GM21717 (cell line): ENCODE measurements around the gene SC5D.

Experiments used
- ATAC-seq: cut with Tn5 transposase; IDR thresholded peaks from one replicate; pipeline ENCODE4 v1.9.1; 2021; ENCODE audit warnings: mild to moderate bottlenecking, moderate library complexity; ENCODE audit not compliant: unreplicated experiment

SC5D gene

DNA sequence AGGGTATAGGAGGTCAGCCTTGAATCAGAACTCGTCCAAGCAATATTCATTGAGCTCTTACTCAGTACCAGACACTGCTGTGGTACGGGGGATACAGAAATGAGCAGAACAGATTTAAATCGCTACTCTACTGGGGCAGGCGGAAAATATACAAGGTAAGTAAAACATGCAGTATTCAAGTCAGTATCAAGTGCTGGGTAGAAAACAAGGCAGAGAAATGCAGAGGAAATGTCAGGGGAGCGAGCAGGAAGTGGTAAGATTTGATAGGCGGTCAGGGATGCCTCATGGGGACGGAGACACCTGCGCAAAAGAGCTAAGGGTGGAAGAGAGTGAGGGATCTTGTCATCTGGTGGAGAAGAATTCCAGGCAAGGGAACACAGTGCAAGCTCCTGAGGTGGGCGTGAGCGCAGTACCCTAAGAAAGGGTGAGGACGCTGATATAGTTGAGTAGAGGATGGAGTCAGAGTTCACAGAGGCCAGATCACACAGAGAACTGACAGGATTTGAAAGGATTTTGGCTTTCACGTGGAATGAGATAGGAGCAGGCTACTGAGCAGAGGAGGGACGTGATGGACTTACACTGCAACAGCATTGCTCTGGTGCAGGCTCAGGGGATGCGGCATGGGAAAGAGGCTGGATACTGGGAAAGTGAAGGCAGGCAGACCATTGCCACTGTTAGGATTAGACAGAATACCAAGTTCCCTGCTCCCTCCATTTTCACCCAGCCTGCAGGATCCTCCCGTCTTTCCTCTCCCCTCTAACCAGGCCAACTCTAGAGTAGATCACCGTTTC is 35.8 kb downstream of the SC5D start:
- no peak for ATAC-seq

DNA sequence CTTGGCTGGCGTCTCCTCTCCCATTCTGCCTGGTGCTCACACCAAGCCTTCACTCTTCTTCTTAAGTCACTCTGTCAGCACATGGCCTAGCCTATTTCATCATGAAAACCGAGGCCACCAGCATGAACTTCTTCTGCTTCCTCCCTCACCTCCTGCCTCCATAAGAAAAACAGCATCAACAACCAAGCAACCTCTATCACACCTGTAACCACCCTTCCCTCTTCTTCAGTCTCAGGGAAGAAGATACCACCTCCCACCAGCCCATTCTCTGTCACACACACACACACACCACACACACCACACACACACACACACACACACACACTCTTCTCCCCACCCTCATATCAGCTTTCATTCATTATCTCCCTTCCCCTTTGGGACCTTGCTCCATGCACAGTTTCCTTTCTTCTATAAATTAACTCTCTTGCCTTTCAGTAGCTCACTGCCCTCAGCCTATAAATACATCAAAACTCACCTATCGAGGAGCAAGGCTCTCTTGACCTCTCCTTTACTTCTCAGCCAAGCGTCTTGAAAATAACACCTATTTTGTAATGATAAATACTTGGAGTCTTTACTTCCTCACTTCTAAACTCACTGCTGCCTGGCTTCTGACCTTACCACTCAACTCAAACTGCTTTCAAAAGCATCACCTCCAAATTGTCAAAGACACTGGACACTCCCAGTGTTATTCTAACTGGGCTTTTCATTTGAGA is 36.6 kb downstream of the SC5D start:
- ATAC-seq: no peak

DNA sequence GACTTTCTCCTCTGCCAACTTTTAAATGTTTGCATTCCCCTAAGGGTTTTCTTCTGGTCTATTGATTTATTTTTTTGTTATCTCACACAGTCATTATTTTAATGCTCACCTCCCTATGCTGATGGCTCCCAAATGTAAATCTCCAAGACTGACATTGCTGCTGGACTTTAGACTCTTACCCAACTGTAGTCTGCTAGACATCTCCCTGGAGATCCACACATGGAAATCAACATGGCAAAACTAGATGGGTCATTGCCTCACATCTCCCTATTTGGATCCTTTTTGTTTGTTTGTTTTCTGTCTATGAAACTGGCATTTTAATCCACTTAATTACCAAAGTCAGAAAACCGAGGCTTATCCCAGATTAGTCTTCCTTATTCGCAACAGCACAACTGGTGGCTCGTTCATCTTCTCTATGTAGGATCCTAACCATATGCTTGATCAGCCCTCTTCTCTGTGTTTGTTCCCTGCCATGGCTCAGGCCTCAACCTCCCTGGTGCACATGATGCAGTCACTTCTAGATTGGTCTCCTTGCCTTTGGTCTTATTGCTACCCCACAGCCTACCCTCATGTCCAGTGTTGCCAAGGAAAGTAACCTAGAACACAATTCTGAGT is 37.3 kb downstream of the SC5D start:
- no peak for ATAC-seq

DNA sequence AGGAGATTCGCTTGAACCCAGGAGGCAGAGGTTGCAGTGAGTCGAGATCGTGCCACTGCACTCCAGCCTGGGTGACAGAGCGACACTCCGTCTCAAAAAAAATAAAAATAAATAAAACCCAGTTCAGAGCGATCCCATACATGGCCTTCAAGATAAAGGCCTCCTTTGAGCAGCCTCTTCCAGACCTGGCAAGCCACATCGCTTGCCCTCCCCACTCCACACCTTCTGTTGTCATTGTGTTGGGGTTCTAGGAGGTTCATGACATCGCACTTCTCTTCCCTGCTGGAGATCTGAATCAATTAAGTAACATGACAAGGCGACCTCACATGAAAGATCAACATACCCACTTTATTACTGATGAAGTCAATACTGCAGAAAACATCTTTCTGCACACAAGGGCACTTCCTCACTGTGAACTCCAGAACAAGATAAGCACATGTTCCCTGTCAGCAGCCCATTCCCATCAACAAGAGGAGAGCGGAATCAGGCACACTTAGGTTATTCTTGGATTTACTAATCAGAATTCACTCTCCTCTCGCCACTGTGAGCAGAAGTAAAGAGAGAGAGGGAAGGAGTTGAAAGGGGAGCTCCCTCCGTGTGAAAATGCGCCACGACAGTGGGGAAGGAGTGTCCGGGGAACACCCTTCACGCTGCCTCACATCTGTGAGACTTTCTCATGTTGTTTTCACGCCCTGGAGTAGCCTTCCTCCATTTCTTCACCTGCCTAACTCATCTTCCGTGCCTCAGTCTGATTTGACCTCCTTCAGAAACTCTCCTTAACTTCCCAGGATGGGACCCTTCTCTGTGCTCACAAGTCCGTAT is 38.3 kb downstream of the SC5D start:
- no peak for ATAC-seq

DNA sequence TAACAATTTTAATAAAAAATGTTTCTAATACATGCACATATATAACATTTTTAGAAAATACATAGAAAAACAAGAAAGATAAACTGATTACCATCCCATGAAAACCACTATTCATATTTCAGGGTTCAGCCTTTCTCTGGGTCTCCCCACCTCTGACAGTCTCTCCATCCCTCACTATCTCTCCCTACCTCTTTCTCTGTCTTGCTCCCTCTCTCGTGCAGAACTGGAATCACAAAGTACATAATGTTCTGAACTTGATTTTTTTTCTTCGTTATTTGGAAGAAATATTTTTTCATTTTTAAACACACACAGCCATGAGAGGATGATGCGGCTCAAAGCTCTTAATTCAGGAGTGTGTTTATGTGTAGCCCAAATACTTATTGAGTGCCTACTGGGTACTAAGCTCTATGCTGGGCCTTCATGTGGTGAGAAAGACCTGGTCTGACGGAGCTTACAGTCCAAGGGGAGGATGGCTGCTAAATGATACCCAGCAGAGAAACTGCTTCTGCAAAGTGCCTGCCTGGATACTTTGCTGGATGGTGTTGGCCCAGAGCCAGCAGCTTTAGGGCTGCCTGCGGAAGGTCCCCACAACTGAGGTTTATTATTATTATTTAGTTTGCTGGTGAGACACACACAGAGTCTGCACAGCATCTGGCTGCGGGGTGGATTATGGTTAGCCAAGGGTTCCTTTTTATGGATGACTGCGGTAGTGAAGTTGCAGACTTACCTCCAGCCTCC is 42.6 kb downstream of the SC5D start:
- ATAC-seq: no peak

DNA sequence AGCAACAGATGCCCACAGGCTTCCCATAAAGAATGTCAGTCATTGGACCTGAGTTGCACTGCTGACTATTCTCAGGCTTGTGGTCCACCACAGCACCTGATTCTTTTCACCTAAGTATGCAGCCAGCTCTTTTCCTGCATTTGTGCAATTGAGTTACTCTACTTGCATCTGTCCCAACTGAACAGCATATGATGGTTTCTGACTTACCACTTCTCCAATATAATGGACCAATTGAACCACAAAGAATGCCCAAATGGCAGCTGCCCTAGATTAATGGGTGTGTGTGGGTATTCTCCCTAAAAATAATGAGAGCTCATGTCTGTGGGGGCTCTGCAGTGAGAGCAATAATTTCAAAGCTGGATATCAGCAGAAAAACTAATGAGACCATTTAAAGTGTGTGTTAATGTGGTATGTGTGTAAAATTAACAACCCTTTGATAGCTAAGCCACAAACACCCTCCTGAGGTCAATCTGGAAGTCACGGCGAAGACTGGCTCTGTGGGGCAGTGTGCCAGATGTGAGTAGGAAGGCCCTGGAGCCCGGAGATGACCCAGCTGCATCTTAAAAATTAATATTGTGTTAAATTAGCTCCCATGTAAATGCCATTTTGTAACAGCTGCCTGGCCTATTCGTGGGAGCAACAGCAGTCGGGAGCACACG is 43.8 kb downstream of the SC5D start:
- no peak for ATAC-seq

DNA sequence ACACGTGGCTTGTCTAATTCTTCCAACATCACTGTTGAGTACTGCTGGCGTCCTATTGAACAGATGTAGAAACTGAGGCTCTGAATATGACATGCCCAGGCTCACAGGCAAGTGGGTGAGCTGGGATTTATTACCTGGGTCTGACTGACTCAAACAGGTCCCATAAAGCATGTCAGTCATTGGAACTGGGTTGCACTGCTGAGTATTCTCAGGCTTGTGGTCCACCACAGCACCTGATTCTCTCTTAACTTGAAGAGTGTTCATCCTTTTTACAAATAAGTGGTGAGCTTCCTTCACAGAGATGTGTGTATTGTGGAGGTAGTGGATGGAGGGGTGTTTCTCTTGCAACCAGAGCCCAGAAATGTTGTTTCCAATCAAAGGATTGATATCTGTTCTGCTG is 44.5 kb downstream of the SC5D start:
- no peak for ATAC-seq

DNA sequence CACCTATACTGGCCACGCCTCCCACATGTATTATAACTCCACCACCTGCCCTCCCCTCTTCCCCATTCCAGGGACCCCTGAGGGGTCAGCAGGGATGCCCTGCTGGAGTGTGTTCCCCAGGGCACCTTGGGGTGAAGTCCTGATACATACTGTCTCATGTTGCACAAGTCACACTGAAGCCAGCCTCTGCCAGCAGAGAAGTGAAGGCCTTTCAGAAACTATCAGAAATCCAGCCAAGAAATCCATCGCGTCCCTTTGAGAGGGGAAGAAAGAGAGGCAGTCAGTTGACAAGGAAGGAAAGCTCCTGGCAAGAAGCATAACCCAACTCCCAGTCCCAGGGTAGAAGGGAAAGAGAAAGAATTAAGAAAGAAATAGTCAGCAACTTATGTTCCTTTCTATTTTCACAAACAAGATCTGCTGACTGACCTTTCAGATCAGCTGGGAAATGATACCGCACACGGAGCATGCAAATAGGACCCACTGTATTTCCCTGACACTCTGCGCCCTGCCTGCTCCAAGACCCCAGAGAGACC is 45.2 kb downstream of the SC5D start:
- no peak for ATAC-seq

DNA sequence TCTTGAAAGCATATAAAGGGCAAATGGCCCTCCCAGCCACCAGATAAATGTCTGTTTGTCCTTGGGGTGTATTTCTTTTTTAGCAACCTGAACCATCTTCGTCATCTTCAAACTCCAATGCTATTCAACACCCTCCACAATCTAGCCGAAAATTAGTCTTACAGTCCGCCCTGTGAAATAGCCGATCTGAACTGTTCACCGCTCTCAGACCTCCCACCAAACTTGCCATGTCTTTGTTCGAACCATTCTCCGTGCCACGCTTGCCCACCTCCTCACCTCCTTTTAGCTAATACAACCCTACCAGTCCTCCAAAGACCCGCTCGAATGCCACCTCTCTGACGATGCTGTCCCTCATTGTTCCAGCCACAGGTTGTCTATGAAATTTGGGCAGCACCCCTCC is 46.0 kb downstream of the SC5D start:
- ATAC-seq: no peak

DNA sequence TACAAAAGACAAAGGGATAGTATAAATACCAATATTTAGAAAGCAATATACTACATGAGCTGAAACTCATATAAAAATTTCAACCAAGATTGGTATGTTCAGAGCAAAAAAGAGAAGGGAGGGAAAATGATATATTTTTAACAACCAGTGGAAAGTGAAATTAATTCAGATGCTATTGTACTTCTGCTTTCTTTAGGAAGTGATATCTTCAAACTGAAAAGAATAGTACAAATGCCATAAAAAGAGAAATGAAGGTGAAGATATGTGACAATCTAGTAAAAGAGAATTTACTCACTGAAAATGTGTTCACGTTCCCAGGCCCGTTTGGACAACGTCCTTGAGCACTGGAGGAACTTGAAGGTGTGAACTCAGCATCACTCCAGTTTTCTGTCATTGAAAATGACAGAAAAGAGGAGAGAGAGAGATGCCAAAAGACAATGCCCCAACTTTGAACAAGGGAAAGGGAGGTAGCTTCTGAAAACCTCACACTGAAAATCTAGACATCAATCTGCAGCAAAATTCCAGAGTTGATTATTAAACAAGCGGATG is 47.5 kb downstream of the SC5D start:
- no peak for ATAC-seq

DNA sequence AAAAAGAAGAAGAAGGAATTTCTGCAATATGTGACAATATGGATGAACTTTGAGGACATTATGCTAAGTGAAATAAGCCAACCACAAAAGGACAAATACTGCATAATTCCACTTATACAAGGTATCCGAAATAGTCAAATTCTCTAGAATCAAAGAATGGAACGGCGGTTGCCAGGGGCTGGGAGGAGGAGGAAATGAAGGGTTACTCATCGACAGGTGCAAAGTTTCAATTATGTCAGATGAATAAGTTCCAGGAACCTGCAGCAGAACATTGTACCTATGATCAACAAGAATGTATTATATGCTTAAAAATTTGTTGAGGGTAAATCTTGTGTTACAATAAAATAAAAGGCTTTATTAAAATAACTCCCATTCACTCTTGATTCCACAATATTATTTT is 49.0 kb downstream of the SC5D start:
- ATAC-seq: no peak

DNA sequence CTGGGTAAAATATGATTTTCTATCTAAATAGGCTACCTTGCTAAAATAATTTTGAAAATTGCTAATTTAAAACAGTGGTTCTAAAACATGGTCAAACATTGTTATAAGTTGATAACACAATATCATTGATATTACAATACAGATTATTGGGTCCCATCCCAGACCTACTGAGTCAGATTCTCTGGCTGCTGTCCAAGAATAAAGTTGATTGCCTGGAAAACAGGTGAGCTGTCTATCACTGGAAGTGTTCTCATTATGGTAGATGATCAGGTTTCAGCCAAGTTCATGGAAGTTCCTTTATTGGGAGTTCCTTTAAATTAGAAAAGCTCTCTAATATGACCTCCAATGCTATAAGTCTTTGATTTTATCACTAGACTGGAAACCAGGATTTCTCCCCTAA is 52.3 kb downstream of the SC5D start:
- ATAC-seq: no peak

DNA sequence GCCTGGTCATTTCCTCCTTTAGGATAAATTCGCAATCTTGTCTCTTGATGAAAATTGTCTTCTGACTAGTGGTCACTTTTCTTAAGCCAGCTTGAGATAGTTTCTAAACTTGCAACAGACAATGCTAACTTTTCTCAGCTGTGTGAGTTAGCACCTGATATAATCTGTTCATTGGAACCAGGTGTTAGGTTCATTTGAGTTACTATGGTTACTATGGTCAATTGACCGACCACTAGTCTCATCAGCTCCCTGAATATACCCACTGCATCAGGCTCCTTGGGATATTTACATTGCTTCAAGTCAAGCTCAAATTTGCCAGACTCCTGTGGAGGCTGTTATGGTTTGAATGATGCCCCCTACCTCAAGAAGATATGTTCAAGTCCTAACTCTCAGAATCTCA is 54.5 kb downstream of the SC5D start:
- no peak for ATAC-seq

DNA sequence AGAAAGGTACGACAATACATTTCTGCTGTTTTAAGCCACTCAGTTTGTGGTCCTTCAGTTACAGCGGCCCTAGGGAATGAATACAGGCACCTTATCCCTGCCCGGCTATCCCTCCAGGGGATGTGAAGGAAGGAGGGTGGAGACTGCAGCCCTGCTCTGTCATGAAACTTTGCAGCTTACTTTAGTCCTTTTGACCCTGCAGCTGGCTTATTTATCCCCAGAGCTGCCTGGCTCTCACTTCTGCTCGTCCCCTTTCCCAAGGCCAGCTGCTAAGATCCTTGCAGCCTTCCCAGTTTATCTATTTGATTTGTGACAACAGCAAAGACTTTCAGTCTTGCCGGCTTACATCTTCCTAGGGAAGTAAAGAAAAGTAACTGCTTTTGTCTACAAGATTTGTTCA is 55.2 kb downstream of the SC5D start:
- no peak for ATAC-seq

DNA sequence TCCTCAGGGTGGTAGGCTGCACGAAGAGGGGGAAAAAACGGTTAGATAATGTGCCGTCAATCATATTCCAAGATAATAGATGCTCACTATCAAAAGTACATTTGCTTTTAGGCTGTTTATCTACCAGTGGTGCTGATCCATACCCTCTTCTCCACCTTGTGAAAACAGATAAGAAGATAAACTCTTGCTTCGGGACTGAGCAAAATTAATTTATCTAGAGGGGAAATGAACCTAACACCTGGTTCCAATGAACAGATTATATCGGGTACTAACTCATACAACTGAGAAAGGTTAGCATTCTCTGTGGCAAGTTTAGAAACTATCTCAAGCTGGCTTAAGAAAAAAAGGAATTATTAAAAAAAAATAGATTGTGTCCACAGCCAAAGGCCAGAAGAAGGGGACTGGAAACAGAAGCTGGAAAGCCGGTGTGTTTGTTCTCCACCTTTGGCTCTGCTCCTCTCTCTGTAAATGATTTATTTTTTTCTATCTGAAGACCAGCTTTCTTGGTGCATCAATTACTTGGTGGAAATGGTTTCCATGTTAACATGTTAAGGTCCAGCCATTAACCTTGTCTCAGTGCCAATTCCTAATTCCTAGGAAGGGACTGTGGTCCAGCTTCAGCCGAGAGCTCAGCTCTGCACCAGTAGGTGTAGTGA is 55.8 kb downstream of the SC5D start:
- no peak for ATAC-seq

DNA sequence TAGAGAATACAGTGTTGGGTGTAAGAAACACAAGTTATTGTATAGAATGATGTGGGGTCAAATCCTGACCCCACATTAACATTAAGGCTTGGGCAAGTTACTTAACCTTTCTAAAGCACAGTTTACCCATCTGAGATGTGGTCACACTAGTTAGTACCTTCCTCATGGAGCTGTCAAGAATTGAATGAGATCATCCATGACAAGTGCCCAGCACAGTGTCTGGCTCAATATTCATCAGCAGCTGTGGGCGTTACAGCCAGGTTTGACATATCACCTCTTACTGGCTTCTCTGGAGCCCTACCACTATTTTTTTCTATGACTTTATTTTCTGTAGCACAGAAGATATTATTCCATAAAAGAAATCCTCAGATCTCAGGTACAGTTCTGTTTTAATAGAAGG is 57.2 kb downstream of the SC5D start:
- ATAC-seq: no peak

DNA sequence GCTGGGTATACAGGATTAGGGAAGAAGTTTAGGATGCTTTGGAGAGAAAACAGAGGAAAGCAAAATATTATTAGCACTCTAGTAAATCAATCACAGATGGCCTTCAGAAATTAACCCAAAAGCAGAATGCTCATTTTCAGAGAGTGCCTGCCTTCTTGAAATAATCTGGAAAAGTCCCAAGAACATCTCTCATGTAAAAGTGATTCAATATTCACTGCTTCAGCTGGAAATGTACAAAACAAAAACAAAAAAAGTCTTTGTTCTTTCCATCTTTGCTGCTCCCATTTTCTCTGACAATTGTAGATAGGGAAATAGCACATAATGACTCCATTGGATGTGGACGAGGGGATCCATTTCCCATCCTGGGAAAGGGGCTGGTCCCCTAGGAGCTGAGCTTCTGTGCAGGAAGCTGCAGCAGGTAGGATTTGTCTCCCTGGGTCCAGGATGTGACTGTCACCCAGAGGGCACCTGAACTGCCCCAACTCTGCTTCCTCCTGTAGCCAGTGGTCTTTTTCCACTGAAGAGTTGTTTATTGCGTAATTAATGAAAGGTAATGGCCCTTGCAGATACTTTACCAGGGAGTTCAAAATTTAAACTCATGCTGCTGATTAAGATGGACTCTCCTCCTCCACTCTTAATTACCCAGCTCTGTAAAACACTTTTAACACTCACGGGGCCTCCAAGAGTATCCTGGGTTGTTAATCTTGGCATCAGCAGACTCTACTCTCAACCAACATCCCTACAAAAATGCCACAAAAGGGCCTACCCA is 57.9 kb downstream of the SC5D start:
- ATAC-seq: no peak

DNA sequence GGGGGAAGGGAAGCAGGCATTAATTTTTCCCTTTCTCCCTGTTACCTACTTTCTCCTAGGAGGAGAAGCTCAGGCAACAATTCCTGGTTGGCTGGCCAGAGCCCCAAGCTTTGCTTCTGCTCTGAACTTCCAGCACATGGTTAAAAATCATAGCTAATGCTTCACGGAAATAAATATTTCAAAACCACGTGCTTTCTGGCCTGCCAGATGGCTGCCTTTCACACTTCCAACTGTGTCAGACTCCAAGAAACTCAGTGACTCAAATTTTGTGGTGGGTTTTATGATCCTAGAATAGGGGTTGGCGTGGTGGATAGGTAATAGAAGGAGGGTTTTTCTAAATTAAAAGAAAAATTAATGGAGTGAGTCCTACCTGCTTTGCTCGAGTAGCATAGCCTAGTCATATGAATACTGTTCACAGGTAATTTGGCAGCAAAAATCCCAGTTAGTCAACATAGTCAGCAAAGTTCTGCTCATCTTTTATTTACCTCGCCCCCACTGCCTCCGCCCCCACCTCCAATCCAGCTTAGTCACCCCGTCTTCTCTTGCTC is 58.6 kb downstream of the SC5D start:
- no peak for ATAC-seq
